ENCODE results near the gene DBT.
"Not testable (repeated sequence)": the region's sequence is repeated elsewhere in the genome, so short reads cannot be mapped to it uniquely, and the experiment has no call there.

- TF ChIP-seq, protein P1, sequence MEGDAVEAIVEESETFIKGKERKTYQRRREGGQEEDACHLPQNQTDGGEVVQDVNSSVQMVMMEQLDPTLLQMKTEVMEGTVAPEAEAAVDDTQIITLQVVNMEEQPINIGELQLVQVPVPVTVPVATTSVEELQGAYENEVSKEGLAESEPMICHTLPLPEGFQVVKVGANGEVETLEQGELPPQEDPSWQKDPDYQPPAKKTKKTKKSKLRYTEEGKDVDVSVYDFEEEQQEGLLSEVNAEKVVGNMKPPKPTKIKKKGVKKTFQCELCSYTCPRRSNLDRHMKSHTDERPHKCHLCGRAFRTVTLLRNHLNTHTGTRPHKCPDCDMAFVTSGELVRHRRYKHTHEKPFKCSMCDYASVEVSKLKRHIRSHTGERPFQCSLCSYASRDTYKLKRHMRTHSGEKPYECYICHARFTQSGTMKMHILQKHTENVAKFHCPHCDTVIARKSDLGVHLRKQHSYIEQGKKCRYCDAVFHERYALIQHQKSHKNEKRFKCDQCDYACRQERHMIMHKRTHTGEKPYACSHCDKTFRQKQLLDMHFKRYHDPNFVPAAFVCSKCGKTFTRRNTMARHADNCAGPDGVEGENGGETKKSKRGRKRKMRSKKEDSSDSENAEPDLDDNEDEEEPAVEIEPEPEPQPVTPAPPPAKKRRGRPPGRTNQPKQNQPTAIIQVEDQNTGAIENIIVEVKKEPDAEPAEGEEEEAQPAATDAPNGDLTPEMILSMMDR (IDR thresholded peaks at IDR 0.05) = not testable (repeated sequence)
- TF ChIP-seq POLR2A (IDR thresholded peaks at IDR 0.05) = not testable (repeated sequence)
Measured at GRCh38 chr1:100258427-100258826, 8.8 kb upstream of the DBT start.

Data from lower leg skin (tissue), 3 donors.